H1 (cell line): ENCODE measurements around the gene SLC9A3. TPM values are rescaled to one million over a fixed set of nuclear protein-coding genes. Genes with fewer than 3 reads are reported as not detected.

ENCODE experiments used
- CTCF ChIA-PET: fragments of 300-600 bp; sonication (Branson Sonifier 250); formaldehyde crosslinking; loops from one replicate; lab custom pipeline; 2021; ENCODE audit not compliant: partially characterized antibody; lab: Charles Lee
- POLR2A ChIA-PET: fragments of 300-600 bp; sonication (Branson Sonifier 250); formaldehyde crosslinking; loops from one replicate; lab custom pipeline; 2021; ENCODE audit warnings: inconsistent platforms; ENCODE audit not compliant: partially characterized antibody; lab: Charles Lee
- DNase-seq, 2 experiments: peaks; one replicate each; pipeline versions ENCODE4 v3.0.0 to v3.0.0-alpha.2; 2010 to 2022; ENCODE audit warnings: low spot score in 2 of 2, low read depth in 1 of 2, mixed read lengths in 1 of 2
- FAIRE-seq: peaks from 2 replicates; lab custom pipeline; 2011; peaks lifted over from hg19 to GRCh38; lab: Jason Lieb, UNC
- H2AFZ ChIP-seq: 2 replicates; pipeline ENCODE4 v1.8.1; 2012; ENCODE audit warnings: low read length, inconsistent platforms
- H2AK5ac ChIP-seq: 2 replicates; pipeline ENCODE4 v1.6.1; 2013; ENCODE audit warnings: low read depth, low read length
- H2BK120ac ChIP-seq: replicated peaks from 2 replicates; pipeline ENCODE3; 2013; ENCODE audit warnings: low read depth, low read length, inconsistent platforms
- H2BK12ac ChIP-seq: 2 replicates; pipeline ENCODE4 v1.6.1; 2013; ENCODE audit warnings: low read depth, low read length
- H2BK15ac ChIP-seq: 2 replicates; pipeline ENCODE4 v1.6.1; 2013; ENCODE audit warnings: low read length
- H2BK20ac ChIP-seq: 2 replicates; pipeline ENCODE4 v1.6.1; 2013; ENCODE audit warnings: low read length
- H2BK5ac ChIP-seq: 2 replicates; pipeline ENCODE4 v1.6.1; 2013; ENCODE audit warnings: low read depth, low read length
- H3K14ac ChIP-seq: 2 replicates; pipeline ENCODE4 v1.6.1; 2013; ENCODE audit warnings: inconsistent platforms; ENCODE audit not compliant: insufficient read length
- H3K18ac ChIP-seq: 2 replicates; pipeline ENCODE4 v1.6.1; 2013; ENCODE audit warnings: low read length; ENCODE audit errors: extremely low read depth
- H3K23ac ChIP-seq: 2 replicates; pipeline ENCODE4 v1.6.1; 2013; ENCODE audit warnings: inconsistent platforms; ENCODE audit not compliant: insufficient read length
- H3K23me2 ChIP-seq: 2 replicates; pipeline ENCODE4 v1.6.1; 2013; ENCODE audit warnings: low read depth, low read length
- H3K27ac ChIP-seq: 2 replicates; pipeline ENCODE4 v1.6.1; 2011; ENCODE audit warnings: low read depth, low read length, inconsistent platforms
- H3K27me3 ChIP-seq, 4 experiments: replicated peaks in 1 of 4; 1 replicate in 1 of 4; 2 replicates in 3 of 4; pipeline versions ENCODE4 v1.6.1 to v1.8.1; 2011 to 2013; ENCODE audit warnings: low read length in 3 of 4, mild to moderate bottlenecking in 3 of 4, inconsistent platforms in 2 of 4, mixed read lengths in 2 of 4, moderate library complexity in 1 of 4; ENCODE audit not compliant: control insufficient read depth in 3 of 4, insufficient read depth in 3 of 4; ENCODE audit errors: extremely low read depth in 1 of 4
- H3K36me3 ChIP-seq, 4 experiments: 2 replicates each; pipeline versions ENCODE4 v1.6.1 to v1.8.1; 2011 to 2013; ENCODE audit warnings: mild to moderate bottlenecking in 4 of 4, low read length in 3 of 4, moderate library complexity in 2 of 4, control low read depth in 1 of 4, inconsistent platforms in 1 of 4; ENCODE audit not compliant: insufficient read depth in 4 of 4, control insufficient read depth in 2 of 4
- H3K4ac ChIP-seq: replicated peaks from 2 replicates; pipeline ENCODE3; 2013; ENCODE audit warnings: low read length, low read depth, mixed read lengths, inconsistent platforms; ENCODE audit not compliant: insufficient read length
- H3K4me1 ChIP-seq, 4 experiments: replicated peaks in 1 of 4; 1 replicate in 1 of 4; 2 replicates in 3 of 4; pipeline versions ENCODE4 v1.6.1 to v1.8.1; 2011 to 2013; ENCODE audit warnings: low read length in 3 of 4, inconsistent platforms in 2 of 4, mixed read lengths in 1 of 4; ENCODE audit not compliant: insufficient read depth in 4 of 4, control insufficient read depth in 3 of 4
- H3K4me2 ChIP-seq, 2 experiments: 2 replicates each; pipeline versions ENCODE4 v1.6.1 to v1.8.1; 2011 to 2013; ENCODE audit warnings: low read depth in 2 of 2, low read length in 2 of 2, control low read depth in 1 of 2, inconsistent platforms in 1 of 2, mild to moderate bottlenecking in 1 of 2; ENCODE audit not compliant: insufficient read depth in 1 of 2
- H3K4me3 ChIP-seq, 4 experiments: fragments of 200-600, 300-600 bp in 1 of 4; sonication (generic), shearing (Covaris generic), sonication (Bioruptor Twin) in 1 of 4; 2 replicates each; pipeline versions ENCODE4 v1.5.1 to v1.8.1; 2011 to 2016; ENCODE audit warnings: low read length in 4 of 4, low read depth in 3 of 4, control low read depth in 2 of 4, inconsistent platforms in 2 of 4, mild to moderate bottlenecking in 2 of 4, mixed read lengths in 1 of 4, moderate library complexity in 1 of 4; ENCODE audit not compliant: insufficient read depth in 2 of 4; ENCODE audit errors: extremely low read depth in 1 of 4
- H3K56ac ChIP-seq: replicated peaks from 2 replicates; pipeline ENCODE3; 2013; ENCODE audit warnings: low read depth, mild to moderate bottlenecking, mixed read lengths, low read length, inconsistent platforms; ENCODE audit not compliant: insufficient read length
- H3K79me1 ChIP-seq: 2 replicates; pipeline ENCODE4 v1.6.1; 2013; ENCODE audit warnings: low read depth, low read length, control low read depth
- H3K79me2 ChIP-seq, 2 experiments: 2 replicates each; pipeline versions ENCODE4 v1.6.1 to v1.8.1; 2012 to 2013; ENCODE audit warnings: low read length in 2 of 2, mild to moderate bottlenecking in 2 of 2, inconsistent platforms in 1 of 2; ENCODE audit not compliant: insufficient read depth in 2 of 2, control insufficient read depth in 1 of 2
- H3K9ac ChIP-seq, 4 experiments: replicated peaks in 1 of 4; 1 replicate in 1 of 4; 2 replicates in 3 of 4; pipeline versions ENCODE4 v1.6.1 to v1.8.1; 2011 to 2013; ENCODE audit warnings: low read depth in 3 of 4, low read length in 3 of 4, control low read depth in 2 of 4, mild to moderate bottlenecking in 2 of 4, moderate library complexity in 2 of 4, inconsistent platforms in 1 of 4; ENCODE audit errors: extremely low read depth in 1 of 4
- H3K9me3 ChIP-seq, 2 experiments: 2 replicates each; pipeline versions ENCODE4 v1.6.1 to v1.8.1; 2012 to 2013; ENCODE audit warnings: mild to moderate bottlenecking in 2 of 2, moderate library complexity in 2 of 2, control low read depth in 1 of 2, inconsistent platforms in 1 of 2, low read depth in 1 of 2, low read length in 1 of 2, mixed read lengths in 1 of 2; ENCODE audit not compliant: insufficient read depth in 2 of 2
- H4K20me1 ChIP-seq, 2 experiments: replicated peaks in 1 of 2; 2 replicates each; pipeline versions ENCODE3 to v1.8.1; 2011 to 2013; ENCODE audit warnings: inconsistent platforms in 2 of 2, low read length in 2 of 2, mild to moderate bottlenecking in 1 of 2; ENCODE audit not compliant: insufficient read depth in 2 of 2, control insufficient read depth in 1 of 2
- H4K5ac ChIP-seq: 2 replicates; pipeline ENCODE4 v1.6.1; 2013; ENCODE audit warnings: low read length, low read depth, mixed read lengths, inconsistent platforms; ENCODE audit not compliant: insufficient read length
- H4K8ac ChIP-seq: 2 replicates; pipeline ENCODE4 v1.8.0; 2013; ENCODE audit warnings: mild to moderate bottlenecking, moderate library complexity, low read length, inconsistent platforms; ENCODE audit not compliant: insufficient read depth; ENCODE audit errors: extremely low read depth
- H4K91ac ChIP-seq: replicated peaks from 2 replicates; pipeline ENCODE3; 2013; ENCODE audit warnings: low read length, mixed read lengths, inconsistent platforms; ENCODE audit not compliant: insufficient read length
- BRCA1 ChIP-seq: IDR thresholded peaks from 2 replicates; pipeline ENCODE4 v1.6.1; 2012; ENCODE audit warnings: low read depth, low read length, improper control_type of control experiment
- CEBPB ChIP-seq: IDR thresholded peaks from 2 replicates; pipeline ENCODE4 v1.6.1; 2012; ENCODE audit warnings: low read depth, low read length
- CHD1 ChIP-seq: IDR thresholded peaks from 2 replicates; pipeline ENCODE4 v1.6.1; 2012; ENCODE audit warnings: low read depth, low read length, improper control_type of control experiment
- EZH2 ChIP-seq: fragments of 200-600 bp; sonication (generic); IDR thresholded peaks from 2 replicates; pipeline ENCODE4 v1.7.1; 2012; ENCODE audit warnings: low read depth, mild to moderate bottlenecking, moderate library complexity, low read length, inconsistent platforms; ENCODE audit not compliant: severe bottlenecking
- GTF2F1 ChIP-seq: IDR thresholded peaks from 2 replicates; pipeline ENCODE4 v1.6.1; 2012; ENCODE audit warnings: low read depth, low read length, improper control_type of control experiment, borderline replicate concordance
- JUN ChIP-seq: IDR thresholded peaks from 2 replicates; pipeline ENCODE4 v1.6.1; 2011; ENCODE audit warnings: low read depth, mild to moderate bottlenecking, improper control_type of control experiment, low read length
- JUND ChIP-seq: IDR thresholded peaks from 2 replicates; pipeline ENCODE4 v1.6.1; 2011; ENCODE audit warnings: mild to moderate bottlenecking, improper control_type of control experiment, low read length
- NANOG ChIP-seq: IDR thresholded peaks from 2 replicates; pipeline ENCODE4 v1.6.1; 2011; ENCODE audit warnings: low read length, low read depth, mild to moderate bottlenecking, inconsistent platforms; ENCODE audit not compliant: insufficient read depth, poor library complexity, severe bottlenecking
- YY1 ChIP-seq: IDR thresholded peaks from 2 replicates; pipeline ENCODE4 v1.6.1; 2011; ENCODE audit warnings: low read depth, mild to moderate bottlenecking, low read length
- WGBS, 2 experiments: shearing (Covaris generic) in 1 of 2; methylation state at CpG; one replicate each; pipeline versions ENCODE4 v1.1.6 to v1.1.7; 2013 to 2015; ENCODE audit warnings: low lambda C conversion rate in 2 of 2, mixed read lengths in 2 of 2, inconsistent platforms in 1 of 2, low coverage in 1 of 2, missing lambda C conversion rate in 1 of 2; ENCODE audit not compliant: insufficient replicate concordance in 2 of 2, insufficient coverage in 1 of 2, insufficient read length in 1 of 2; ENCODE audit errors: extremely low coverage in 1 of 2, missing lambda C conversion rate in 1 of 2; 5-methylcytosine and 5-hydroxymethylcytosine counted together
- polyA plus RNA-seq, 7 experiments: library from polyadenylated mRNA; depleted of rRNA in 3 of 7; stranded (reverse) in 5 of 7; unstranded in 2 of 7; fragments of >200 nt in 5 of 7; fragments of 200-250 nt in 2 of 7; gene quantifications; 1 replicate in 5 of 7; 2 replicates in 1 of 7; 4 replicates in 1 of 7; pipeline versions ENCODE4 v1.2.1 to v1.2.3, GENCODE V29; 2011 to 2013; ENCODE audit warnings: missing spikeins in 2 of 7, mixed read lengths in 2 of 7
- total RNA-seq: library from RNA; stranded (reverse); fragmentation: NEBNext Ultra II Directional; extraction: Animal tissue kit (Norgen Biotek cat#: 25700); gene quantifications from 2 replicates; pipeline ENCODE4 v1.2.1, GENCODE V29; 2021
- TF ChIP-seq, protein P1 (sequence below): IDR thresholded peaks from 2 replicates; pipeline ENCODE4 v1.6.1; 2012; ENCODE audit warnings: low read length, inconsistent platforms

The SLC9A3 gene
- total and polyA plus RNA-seq, 2 of the 8 experiments (the other 6 are each of a cell fraction or from before 2014, with no cell fraction given), result 0.95 to 1.0 TPM

DNA sequence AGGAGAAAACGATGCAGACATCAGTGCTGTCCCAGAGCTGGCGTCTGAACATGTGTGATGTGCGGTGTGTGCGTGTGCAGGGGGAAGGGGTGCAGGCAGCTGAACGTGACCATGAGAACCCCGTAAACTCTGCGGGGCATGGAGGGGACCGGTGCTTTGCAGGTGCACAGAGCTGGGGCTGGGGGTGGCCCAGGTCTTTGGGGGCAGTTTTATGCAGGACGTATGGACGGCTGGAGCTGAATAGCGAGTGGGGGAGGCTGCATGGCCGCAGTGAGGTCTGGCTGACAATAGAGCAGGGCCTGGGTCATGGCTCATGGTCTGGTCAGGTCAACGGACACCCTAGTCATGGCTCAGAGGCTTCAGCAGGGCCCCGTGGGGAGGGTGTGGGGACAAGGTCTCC, 84.6 kb downstream of the SLC9A3 start:
- Histone ChIP-seq H3K4me3 (no peak overlapping the region), H3K9ac (no peak overlapping the region), H3K23me2 (peaks cover 13% of the 10 kb centered on the region; the same call in 1 of the 2 replicates), H3K4ac (no peak overlapping the region), H4K5ac (no peak overlapping the region), H3K56ac (no peak overlapping the region), H3K23ac (no peak overlapping the region), H3K14ac (no peak overlapping the region), H3K18ac (no peak overlapping the region), H2BK15ac (no peak overlapping the region), H4K91ac (no peak overlapping the region), H2AFZ (no peak overlapping the region), H2AK5ac (no peak overlapping the region), H2BK12ac (no peak overlapping the region), H3K9me3 (no peaks in the 10 kb centered on the region), H4K20me1 (peaks cover 0 to 5% of the 10 kb centered on the region in 2 experiments), H3K36me3 (no peaks in the 10 kb centered on the region), H2BK120ac (no peak overlapping the region), H2BK5ac (no peak overlapping the region), H3K27me3 (peaks cover 0 to 4% (median 0%) of the 10 kb centered on the region in 4 experiments; a peak in 2 of 7 replicates), H3K4me2 (no peak overlapping the region), H3K4me1 (peaks cover 0 to 12% (median 8%) of the 10 kb centered on the region in 4 experiments; a peak in 5 of 7 replicates), H3K79me1 (peaks cover 9% of the 10 kb centered on the region; the same call in 1 of the 2 replicates), H3K27ac (no peak overlapping the region), H4K8ac (no peak overlapping the region), H2BK20ac (no peak overlapping the region), H3K79me2 (peaks cover 0 to 8% of the 10 kb centered on the region in 2 experiments; a peak in 1 of 4 replicates)
- ChIA-PET POLR2A (interaction anchor here (0.6 kb wide), 1 partner anchor 12 kb away, joined by 3 read pairs; no protein-coding TSS in a partner anchor), CTCF (interaction anchor here (0.8 to 1.9 kb wide), 7 partner anchors 8 to 123 kb away, joined by 3 to 7 read pairs (median 4); no protein-coding TSS in a partner anchor)
- no peak for DNase-seq
- FAIRE-seq, result no peak
- 83% methylated on average over 14 of the region's 14 CpGs; no CpG with 5 or more reads in 1 of the 2 experiments for WGBS, 2 experiments
- TF ChIP-seq JUND (no peak), BRCA1 (no peak), JUN (no peak), GTF2F1 (no peak), CEBPB (no peak), CHD1 (no peak), NANOG (no peak), YY1 (no peak), EZH2 (no peak)
- TF ChIP-seq, protein P1, sequence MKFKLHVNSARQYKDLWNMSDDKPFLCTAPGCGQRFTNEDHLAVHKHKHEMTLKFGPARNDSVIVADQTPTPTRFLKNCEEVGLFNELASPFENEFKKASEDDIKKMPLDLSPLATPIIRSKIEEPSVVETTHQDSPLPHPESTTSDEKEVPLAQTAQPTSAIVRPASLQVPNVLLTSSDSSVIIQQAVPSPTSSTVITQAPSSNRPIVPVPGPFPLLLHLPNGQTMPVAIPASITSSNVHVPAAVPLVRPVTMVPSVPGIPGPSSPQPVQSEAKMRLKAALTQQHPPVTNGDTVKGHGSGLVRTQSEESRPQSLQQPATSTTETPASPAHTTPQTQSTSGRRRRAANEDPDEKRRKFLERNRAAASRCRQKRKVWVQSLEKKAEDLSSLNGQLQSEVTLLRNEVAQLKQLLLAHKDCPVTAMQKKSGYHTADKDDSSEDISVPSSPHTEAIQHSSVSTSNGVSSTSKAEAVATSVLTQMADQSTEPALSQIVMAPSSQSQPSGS, result no peak
